GM12873 (cell line): Measurements from ENCODE around the gene LGALS8.
A peak's percentile ranks its signal among the peaks of the same experiment; 100 is the strongest.

Source experiments
- CTCF ChIP-seq: IDR thresholded peaks from 2 replicates; pipeline ENCODE4 v1.5.1; 2012; ENCODE audit warnings: low read depth, mild to moderate bottlenecking, moderate library complexity, low read length, control low read depth; ENCODE audit not compliant: insufficient read depth; ENCODE audit errors: missing control alignments

Gene LGALS8

DNA sequence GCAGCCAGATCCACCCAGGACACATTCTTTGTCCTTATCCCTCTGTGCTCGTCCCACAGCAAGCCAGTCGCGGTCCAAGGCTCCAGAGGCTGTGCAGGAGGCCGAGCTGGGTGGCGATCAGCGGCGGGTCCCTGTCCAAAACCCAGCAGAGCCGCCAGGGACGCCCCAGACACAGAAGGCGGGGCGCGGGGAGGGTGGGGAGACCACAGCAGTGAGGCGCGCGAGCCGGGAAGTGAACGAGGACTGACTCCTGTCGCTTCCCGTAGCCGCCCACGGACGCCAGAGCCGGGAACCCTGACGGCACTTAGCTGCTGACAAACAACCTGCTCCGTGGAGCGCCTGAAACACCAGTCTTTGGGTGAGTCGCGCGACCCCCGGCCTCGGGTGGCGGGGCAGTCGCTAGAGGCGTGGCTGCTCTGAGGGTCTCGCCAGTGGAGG, at the start of gene LGALS8:
TSS of gene LGALS8 (plus strand) at position 279 of the 438 bp plus-strand sequence. CDS start 2,089 bp downstream, outside the sequence.
- no peak for TF ChIP-seq CTCF

DNA sequence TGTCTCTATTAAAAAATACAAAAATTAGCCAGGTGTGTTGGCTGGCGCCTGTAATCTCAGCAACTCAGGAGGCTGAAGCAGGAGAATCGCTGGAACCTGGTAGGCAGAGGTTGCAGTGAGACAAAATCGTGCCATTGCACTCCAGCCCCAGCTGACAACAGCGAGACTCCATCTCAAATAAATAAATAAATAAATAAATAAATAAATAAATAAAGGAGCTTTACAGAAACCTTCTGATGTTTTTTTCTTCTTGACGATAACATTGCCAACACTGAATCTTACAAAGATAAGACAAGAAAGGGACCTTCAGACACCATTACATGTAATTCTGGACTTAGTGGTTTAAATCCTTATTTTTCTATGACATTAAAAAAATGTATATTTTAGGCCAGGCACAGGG, 47.8 kb upstream of the LGALS8 start:
- no peak for TF ChIP-seq CTCF

- TF ChIP-seq CTCF, result no peak
These were observed 42.9 kb upstream of the LGALS8 start for GRCh38 chr1:236480758-236481436.

GRCh38 chr1:236484310-236484971, 39.3 kb upstream of the LGALS8 start:
- no peak for TF ChIP-seq CTCF

DNA sequence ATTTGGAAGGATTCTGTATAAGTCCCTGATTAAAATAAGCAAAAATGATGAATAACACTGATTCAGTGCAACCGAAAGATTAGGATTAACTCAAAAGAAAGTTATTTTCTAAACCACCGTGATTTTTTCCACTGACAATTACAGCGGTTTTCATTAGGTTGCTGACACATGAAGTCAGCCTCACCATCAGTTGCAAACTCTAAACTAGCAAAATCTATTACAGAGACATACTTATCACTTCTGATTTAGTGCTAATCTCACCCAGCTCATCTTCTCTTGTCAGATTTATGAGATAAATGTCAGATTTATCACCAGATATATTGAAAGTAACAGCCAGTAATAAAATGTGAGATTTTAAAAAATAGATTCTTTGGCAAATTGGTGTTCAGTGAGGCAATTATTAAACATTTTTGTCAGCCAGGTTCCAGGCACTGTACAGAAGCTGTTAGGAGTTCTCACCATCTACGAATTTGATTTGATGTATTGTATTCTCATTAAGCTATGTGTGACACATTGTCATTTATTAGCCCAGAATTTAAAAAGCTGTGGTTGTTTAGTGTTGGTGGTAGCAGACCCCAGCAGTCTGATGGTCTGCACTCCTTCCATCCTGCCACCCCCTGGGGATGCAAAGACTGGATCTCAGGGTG, 37.3 kb upstream of the LGALS8 start:
- TF ChIP-seq CTCF, result no peak

GRCh38 chr1:236489710-236490377, 33.9 kb upstream of the LGALS8 start:
- TF ChIP-seq CTCF, result peak; percentile 37

GRCh38 chr1:236491469-236492136, 32.2 kb upstream of the LGALS8 start:
- TF ChIP-seq CTCF, result no peak
